ENCODE measurements around the gene FAM81A.
"Not testable (repeated sequence)": the region's sequence is repeated elsewhere in the genome, so short reads cannot be mapped to it uniquely, and the experiment has no call there.

GRCh38 chr15:59401051-59401823 lies 36.7 kb upstream of the FAM81A start:
- TF ChIP-seq REST (IDR thresholded peaks at IDR 0.05; ENCODE audit: borderline replicate concordance); CTCF (IDR thresholded peaks at IDR 0.05; ENCODE audit: poor library complexity, severe bottlenecking); EZH2 (IDR thresholded peaks at IDR 0.05; ENCODE audit: borderline replicate concordance, insufficient read depth, low read length, poor library complexity, severe bottlenecking); TAF1 (IDR thresholded peaks at IDR 0.05; ENCODE audit: low read depth); POLR2AphosphoS5 (IDR thresholded peaks at IDR 0.05): not testable (repeated sequence)
